ENCODE measurements around the gene CD2BP2.

- TF ChIP-seq, protein P1, sequence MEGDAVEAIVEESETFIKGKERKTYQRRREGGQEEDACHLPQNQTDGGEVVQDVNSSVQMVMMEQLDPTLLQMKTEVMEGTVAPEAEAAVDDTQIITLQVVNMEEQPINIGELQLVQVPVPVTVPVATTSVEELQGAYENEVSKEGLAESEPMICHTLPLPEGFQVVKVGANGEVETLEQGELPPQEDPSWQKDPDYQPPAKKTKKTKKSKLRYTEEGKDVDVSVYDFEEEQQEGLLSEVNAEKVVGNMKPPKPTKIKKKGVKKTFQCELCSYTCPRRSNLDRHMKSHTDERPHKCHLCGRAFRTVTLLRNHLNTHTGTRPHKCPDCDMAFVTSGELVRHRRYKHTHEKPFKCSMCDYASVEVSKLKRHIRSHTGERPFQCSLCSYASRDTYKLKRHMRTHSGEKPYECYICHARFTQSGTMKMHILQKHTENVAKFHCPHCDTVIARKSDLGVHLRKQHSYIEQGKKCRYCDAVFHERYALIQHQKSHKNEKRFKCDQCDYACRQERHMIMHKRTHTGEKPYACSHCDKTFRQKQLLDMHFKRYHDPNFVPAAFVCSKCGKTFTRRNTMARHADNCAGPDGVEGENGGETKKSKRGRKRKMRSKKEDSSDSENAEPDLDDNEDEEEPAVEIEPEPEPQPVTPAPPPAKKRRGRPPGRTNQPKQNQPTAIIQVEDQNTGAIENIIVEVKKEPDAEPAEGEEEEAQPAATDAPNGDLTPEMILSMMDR (IDR thresholded peaks at IDR 0.05; ENCODE audit: insufficient read depth, low read length) = no peak
- no peak for TF ChIP-seq REST (IDR thresholded peaks at IDR 0.05; ENCODE audit: insufficient replicate concordance, low read depth)
Measured at GRCh38 chr16:30335598-30336474, 19.3 kb downstream of the CD2BP2 start.

All from HL-60 (cell line).